Activated naive CD8-positive, alpha-beta T cell (primary cell): ENCODE measurements around the gene RYR2.
"Not testable (repeated sequence)": the region's sequence is repeated elsewhere in the genome, so short reads cannot be mapped to it uniquely, and the experiment has no call there.

ENCODE experiments used
- H3K27ac Mint-ChIP-seq: one replicate; pipeline ENCODE4 v1.8.0; 2021; ENCODE audit warnings: mixed read lengths
- H3K27me3 Mint-ChIP-seq: one replicate; pipeline ENCODE4 v1.8.0; 2021; ENCODE audit warnings: mixed read lengths
- H3K36me3 Mint-ChIP-seq: one replicate; pipeline ENCODE4 v1.8.0; 2021; ENCODE audit warnings: mixed read lengths
- H3K4me1 Mint-ChIP-seq: one replicate; pipeline ENCODE4 v1.8.0; 2021; ENCODE audit warnings: low read depth, mixed read lengths
- H3K4me3 Mint-ChIP-seq: one replicate; pipeline ENCODE4 v1.8.0; 2021; ENCODE audit warnings: mild to moderate bottlenecking, mixed read lengths
- H3K9me3 Mint-ChIP-seq: one replicate; pipeline ENCODE4 v1.8.0; 2021; ENCODE audit warnings: low read depth, mixed read lengths

The RYR2 gene

DNA sequence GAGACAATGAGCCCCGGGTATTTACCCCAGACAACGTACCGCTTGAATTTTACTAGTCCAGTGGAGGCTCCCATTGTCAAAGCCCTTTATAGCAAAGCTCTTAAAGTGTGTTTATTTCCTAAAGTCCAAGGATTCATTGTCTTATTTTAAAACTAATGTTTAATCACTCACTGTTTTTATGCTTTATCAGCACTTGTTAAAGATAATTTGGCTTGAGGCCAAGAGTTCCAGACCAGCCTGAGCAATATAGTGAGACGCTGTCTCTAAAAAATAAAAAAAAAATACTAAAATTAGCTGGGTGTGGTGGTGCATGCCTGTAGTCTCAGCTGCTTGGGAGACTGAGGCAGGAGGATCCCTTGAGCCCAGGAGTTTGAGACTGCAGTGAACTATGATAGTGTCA, 202.8 kb downstream of the RYR2 start:
- H3K27me3 Mint-ChIP-seq: peaks cover 1% of the 10 kb centered on the region
- no peak overlapping the region for H3K4me3 Mint-ChIP-seq
- H3K36me3 Mint-ChIP-seq: no peaks in the 10 kb centered on the region
- H3K4me1 Mint-ChIP-seq: no peaks in the 10 kb centered on the region
- H3K27ac Mint-ChIP-seq: no peak overlapping the region
- no peaks in the 10 kb centered on the region for H3K9me3 Mint-ChIP-seq

DNA sequence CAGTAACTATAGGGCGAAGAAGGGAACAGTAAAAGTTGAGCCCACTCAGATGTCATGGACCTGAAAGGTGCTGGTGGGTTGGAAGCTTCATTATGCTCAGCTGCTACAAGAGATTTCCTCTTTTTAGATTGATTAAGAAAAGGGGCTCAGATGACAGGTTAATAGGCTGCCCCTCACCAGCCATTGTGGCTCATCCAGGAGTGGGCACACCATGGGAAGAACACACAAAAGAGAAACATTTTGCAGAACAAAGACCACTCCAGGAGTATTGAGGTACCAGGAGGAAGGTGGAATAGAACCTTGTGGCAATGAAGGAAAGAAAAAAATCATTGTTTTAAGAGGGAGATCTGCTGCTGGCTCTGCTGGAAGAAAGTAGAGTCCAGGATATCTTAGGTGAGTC, 205.5 kb downstream of the RYR2 start:
- Mint-ChIP-seq H3K4me1 (no peaks in the 10 kb centered on the region), H3K9me3 (no peaks in the 10 kb centered on the region), H3K36me3 (no peaks in the 10 kb centered on the region), H3K27ac (no peak overlapping the region), H3K27me3 (no peaks in the 10 kb centered on the region), H3K4me3 (no peak overlapping the region)

DNA sequence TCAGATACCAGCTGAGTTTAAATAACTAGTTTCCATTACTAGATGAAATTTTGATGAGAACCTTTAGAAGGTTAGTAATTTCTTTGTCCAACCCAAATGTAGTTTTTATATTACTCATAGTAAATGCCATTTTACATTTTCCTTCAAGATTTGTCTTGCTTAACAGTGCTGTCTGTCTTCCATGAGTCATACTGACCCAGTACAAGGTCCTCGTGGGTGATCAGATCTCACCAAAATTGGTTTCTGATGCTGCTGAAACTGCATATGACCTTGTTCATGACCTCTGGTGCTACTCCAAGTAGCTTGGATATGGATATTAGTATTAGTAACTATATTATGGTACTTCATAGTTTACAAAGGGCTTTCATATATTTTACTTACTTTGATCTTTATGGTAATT, 207.1 kb downstream of the RYR2 start:
- Mint-ChIP-seq H3K9me3 (no peaks in the 10 kb centered on the region), H3K4me3 (no peak overlapping the region)

DNA sequence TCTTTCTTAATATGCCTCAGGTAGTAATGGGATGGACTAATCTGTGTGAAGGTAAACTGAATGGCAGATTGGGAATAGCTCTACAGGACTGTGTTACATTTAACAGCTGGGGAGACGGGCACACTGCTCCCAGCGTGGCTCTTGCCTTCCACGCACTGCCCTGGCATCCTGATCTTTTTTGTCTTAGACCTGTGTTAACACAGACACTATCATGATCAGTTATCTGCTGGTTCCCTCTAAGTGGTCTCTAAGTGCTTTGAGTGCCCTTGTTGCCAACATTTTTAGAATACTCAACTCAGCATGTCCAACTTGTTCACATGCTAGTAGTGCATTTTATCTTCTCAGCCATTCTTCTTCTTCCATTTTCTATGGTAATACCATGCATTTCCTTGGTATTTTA, 208.1 kb downstream of the RYR2 start:
- Mint-ChIP-seq H3K4me1 (no peaks in the 10 kb centered on the region), H3K4me3 (no peak overlapping the region), H3K9me3 (no peaks in the 10 kb centered on the region), H3K27ac (no peak overlapping the region), H3K27me3 (no peaks in the 10 kb centered on the region), H3K36me3 (no peaks in the 10 kb centered on the region)

More for the DNA sequence above, 207.1 kb downstream of the RYR2 start:
- no peaks in the 10 kb centered on the region for H3K36me3 Mint-ChIP-seq
- H3K27me3 Mint-ChIP-seq: no peaks in the 10 kb centered on the region
- H3K4me1 Mint-ChIP-seq: no peaks in the 10 kb centered on the region
- no peak overlapping the region for H3K27ac Mint-ChIP-seq

DNA sequence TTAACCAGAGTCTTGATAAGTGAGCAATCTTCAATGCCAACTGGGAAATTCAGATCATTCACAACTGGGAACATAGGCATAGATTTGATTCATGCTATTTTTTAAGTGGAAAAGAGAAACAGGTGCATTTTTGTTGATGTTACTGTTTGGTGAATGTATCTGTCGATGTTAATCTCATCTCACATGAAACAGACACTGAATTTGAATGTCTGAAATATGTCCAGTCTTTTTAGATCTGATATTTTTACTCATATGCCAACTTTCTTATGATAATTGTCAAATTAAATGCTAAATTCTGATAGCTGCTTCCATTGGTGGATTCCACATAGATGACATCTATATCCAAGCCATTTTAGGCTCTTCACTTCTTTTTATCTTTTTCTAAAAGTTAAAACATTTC, 213.1 kb downstream of the RYR2 start:
- H3K36me3 Mint-ChIP-seq: no peaks in the 10 kb centered on the region
- peaks cover 12% of the 10 kb centered on the region for H3K27me3 Mint-ChIP-seq
- H3K4me1 Mint-ChIP-seq: no peaks in the 10 kb centered on the region
- H3K9me3 Mint-ChIP-seq: peaks cover 4% of the 10 kb centered on the region
- no peak overlapping the region for H3K27ac Mint-ChIP-seq
- no peak overlapping the region for H3K4me3 Mint-ChIP-seq

DNA sequence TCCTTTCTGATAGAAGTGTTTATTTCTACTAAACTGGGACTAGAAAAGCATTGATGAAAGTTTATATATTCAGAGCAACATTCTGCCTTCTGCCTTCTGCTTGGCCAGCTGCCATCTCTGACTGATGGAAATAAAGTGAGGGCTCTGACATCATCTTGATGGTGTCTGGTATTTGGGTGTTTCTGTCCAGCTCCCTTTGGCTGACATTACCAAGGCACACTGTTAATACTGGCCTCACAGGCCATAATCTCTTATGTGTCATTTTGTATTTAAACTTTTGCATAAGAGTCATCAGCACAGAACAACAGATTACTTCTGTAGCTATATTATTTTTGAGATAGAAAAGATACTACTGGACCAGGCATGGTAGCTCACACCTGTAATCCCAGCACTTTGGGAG, 216.9 kb downstream of the RYR2 start:
- H3K4me3 Mint-ChIP-seq: no peak overlapping the region
- peaks cover 12% of the 10 kb centered on the region for H3K27me3 Mint-ChIP-seq
- H3K36me3 Mint-ChIP-seq: no peaks in the 10 kb centered on the region
- peaks cover 4% of the 10 kb centered on the region for H3K9me3 Mint-ChIP-seq
- no peak overlapping the region for H3K27ac Mint-ChIP-seq
- H3K4me1 Mint-ChIP-seq: no peaks in the 10 kb centered on the region

DNA sequence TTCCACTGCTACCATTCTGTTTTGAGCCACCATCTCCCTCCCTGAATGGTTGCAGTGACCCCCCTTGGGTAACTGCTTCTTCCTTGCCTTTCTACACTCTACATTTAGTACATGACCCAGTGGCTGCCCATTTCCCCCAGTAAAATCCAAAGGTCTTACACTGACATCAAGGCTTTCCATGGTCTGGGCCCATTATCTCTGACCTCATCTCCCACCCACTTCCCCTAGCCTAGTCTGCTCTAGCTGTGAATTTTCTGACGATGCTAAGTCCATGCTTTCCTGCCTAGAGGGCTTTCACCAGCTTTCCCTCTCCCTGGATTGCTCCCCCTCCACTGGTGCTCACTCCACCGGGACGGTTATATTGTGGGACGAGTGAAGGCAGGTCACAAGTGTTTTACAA, 219.2 kb downstream of the RYR2 start:
- Mint-ChIP-seq H3K9me3 (peaks cover 4% of the 10 kb centered on the region), H3K4me3 (no peak overlapping the region), H3K4me1 (no peaks in the 10 kb centered on the region), H3K36me3 (no peaks in the 10 kb centered on the region), H3K27ac (no peak overlapping the region), H3K27me3 (peaks cover 12% of the 10 kb centered on the region)

DNA sequence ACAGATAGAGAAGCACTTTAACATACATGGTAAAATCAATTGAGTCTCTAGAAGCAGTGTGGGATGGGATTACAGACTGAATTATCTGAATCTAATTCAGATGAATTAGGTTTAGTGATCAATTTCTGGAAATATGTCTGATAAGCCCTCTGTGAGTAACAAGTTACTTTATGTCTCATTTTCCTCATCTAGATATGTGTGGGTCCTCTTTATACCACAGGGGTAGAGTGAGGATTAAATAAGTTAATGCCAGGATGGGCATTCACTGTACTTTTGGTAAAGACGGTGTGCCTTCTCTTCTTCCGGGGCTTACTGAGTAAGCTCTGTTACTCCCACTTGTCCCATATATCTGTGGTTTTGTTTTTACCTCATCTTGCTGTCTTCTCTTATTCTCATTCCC, 225.8 kb downstream of the RYR2 start:
- H3K4me3 Mint-ChIP-seq: no peak overlapping the region
- H3K27me3 Mint-ChIP-seq: peaks cover 10% of the 10 kb centered on the region
- H3K9me3 Mint-ChIP-seq: no peaks in the 10 kb centered on the region
- H3K4me1 Mint-ChIP-seq: no peaks in the 10 kb centered on the region
- no peaks in the 10 kb centered on the region for H3K36me3 Mint-ChIP-seq
- no peak overlapping the region for H3K27ac Mint-ChIP-seq

DNA sequence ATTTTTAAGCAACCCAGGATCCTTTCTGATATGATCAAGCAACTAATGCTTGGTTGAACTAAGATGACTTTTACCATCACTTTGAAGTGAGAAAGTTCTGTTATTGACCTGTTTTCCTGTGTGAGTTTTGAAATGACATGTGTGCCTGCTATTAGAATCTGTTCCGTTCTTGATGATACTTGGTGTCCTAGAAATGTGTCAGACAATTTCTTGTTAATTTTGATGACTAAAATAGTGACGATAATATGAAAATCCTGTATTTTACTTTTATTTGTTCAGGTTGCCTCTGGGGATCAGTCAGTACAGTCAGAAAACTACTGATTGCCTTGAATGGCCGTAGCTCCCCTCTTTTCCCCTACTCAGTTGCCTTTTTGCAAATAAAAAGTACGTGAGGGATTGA, 228.0 kb downstream of the RYR2 start:
- H3K4me3 Mint-ChIP-seq: no peak overlapping the region
- no peaks in the 10 kb centered on the region for H3K36me3 Mint-ChIP-seq
- peaks cover 8% of the 10 kb centered on the region for H3K27me3 Mint-ChIP-seq
- H3K9me3 Mint-ChIP-seq: no peaks in the 10 kb centered on the region
- no peaks in the 10 kb centered on the region for H3K4me1 Mint-ChIP-seq
- H3K27ac Mint-ChIP-seq: no peak overlapping the region

DNA sequence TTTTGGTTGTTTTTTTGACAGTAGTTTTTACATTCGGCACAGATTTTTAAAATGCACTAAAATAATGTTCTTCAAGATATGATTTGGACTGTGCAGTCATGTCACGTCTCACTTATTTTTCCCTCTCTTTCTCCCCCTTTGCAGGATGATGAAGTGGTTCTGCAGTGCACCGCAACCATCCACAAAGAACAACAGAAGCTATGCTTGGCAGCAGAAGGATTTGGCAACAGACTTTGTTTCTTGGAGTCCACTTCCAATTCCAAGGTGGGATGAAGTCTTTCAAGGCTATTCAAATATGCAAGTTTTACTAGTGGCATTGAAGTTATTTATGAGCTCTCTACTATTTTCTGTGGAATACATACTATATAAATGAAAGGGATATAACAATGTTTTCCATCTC, 228.4 kb downstream of the RYR2 start:
- H3K9me3 Mint-ChIP-seq: no peaks in the 10 kb centered on the region
- H3K4me3 Mint-ChIP-seq: no peak overlapping the region
- H3K27me3 Mint-ChIP-seq: peaks cover 6% of the 10 kb centered on the region
- H3K36me3 Mint-ChIP-seq: no peaks in the 10 kb centered on the region
- no peak overlapping the region for H3K27ac Mint-ChIP-seq
- H3K4me1 Mint-ChIP-seq: no peaks in the 10 kb centered on the region

DNA sequence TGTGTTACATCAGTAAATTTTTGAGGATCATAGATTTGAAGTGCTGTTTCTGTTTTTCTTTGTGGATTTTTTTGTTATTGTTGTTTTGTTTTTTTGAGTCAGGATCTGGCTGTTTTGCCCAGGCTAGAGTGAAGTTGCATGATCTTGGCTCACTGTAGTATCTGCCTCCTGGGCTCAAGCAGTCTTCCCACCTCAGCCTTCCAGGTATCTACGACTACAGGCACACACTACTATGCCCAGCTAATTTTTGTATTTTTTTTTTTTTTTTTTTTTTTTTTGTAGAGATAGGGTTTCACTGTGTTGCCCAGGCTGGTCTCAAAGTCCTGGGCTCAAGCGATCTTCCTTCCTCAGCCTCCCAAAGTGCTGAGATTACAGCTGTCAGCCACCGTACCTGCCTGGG, 236.0 kb downstream of the RYR2 start:
- H3K4me1 Mint-ChIP-seq, H3K27ac Mint-ChIP-seq, H3K36me3 Mint-ChIP-seq, H3K4me3 Mint-ChIP-seq, H3K27me3 Mint-ChIP-seq, H3K9me3 Mint-ChIP-seq: not testable (repeated sequence)

DNA sequence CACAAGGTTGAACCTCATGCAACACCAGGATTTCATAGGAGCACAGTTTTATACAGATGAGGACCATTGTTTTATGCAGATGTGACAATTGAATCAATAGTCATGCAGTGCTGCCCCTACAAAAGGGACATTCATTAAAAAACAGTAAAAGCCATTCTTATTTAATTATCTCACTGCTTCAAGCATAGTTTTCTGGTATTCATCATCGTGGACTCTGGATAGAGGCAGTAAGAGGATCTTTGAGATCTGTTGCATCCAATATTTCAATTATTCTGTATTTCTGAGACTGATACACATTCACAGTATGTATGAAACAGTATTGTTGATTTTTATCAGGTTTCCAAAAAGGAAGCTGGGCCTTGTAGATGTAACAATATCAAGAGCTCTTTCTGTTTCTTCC, 237.6 kb downstream of the RYR2 start:
- Mint-ChIP-seq H3K9me3 (no peaks in the 10 kb centered on the region), H3K4me3 (no peak overlapping the region), H3K4me1 (no peaks in the 10 kb centered on the region), H3K27me3 (no peaks in the 10 kb centered on the region), H3K36me3 (no peaks in the 10 kb centered on the region), H3K27ac (no peak overlapping the region)

DNA sequence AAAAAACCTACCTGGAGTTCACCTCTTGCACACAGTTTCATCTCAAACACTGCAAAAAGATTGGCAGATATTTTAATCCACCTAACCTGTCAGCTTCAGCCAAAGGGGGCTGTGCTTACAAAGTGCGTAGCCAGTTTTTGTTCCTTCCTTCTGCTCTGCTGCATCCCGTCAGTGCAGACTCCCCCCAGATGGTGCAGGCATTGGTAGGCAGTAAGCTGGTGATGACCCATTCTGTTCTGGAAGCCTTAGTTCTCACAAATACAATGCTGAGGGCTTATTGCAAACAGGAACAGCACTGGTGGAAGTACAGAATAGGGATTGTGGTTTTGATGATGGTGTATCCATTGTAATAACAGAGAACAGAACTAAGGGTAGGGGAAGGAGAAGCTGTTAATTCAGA, 239.5 kb downstream of the RYR2 start:
- Mint-ChIP-seq H3K9me3 (no peaks in the 10 kb centered on the region), H3K4me3 (no peak overlapping the region), H3K27me3 (no peaks in the 10 kb centered on the region), H3K27ac (no peak overlapping the region), H3K4me1 (no peaks in the 10 kb centered on the region), H3K36me3 (no peaks in the 10 kb centered on the region)

DNA sequence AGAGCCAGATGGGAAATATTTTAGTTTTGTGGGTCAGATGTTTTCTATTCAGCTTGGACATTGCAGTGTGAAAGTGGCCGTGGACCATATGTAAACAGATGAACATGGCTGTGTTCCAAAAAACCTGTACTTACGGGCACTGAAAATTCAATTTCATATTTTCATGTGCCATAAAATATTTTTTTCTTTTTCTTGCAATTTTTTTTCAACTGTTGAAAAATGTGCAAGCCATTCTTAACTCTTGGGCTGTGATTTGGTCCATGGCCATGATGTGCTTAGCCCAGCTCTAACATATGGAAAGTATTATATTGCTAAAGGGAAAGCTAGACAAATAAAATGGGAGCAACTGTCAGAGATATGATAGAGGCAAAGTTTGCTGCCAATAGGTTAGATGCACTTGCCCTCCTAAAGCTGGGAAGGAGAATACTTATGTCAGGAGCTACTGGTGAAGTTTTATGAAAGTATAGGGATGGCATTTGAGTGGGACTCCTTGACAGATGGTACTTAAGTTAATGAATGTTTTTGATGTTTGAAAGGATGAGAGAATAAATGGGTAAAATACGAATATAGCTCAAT, 240.3 kb downstream of the RYR2 start:
- Mint-ChIP-seq H3K27ac (no peak overlapping the region), H3K4me3 (no peak overlapping the region), H3K36me3 (no peaks in the 10 kb centered on the region), H3K4me1 (no peaks in the 10 kb centered on the region), H3K9me3 (no peaks in the 10 kb centered on the region), H3K27me3 (peaks cover under 1% of the 10 kb centered on the region)

DNA sequence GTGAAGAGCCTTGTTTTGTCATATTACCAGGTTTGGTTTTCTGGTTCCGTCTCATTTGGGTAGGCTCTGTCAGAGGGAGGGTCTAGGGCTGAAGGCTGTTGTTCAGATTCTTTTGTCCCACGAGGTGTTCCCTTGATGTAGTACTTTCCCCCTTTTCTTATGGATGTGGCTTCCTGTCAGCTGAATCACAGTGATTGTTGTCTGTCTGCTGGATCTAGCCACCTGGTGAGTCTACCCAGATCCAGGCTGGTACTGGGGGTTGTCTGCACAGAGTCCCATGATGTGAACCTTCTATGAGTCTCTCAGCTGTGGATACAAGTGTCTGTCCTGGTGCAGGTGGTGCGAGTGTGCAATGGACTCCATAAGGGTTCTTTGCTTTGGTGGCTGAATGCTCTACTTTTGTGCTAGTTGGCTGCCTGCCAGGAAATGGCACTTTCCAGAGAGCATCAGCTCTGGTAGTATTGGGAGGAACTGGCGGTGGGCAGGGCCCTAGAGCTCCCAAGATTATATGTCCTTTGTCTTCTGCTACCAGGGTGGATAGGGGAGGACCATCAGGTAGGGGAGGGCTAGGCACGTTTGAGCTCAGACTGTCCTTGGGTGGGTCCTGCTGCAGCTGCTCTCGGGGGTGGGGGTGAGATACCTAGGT, 246.0 kb downstream of the RYR2 start:
- H3K9me3 Mint-ChIP-seq: no peaks in the 10 kb centered on the region
- no peaks in the 10 kb centered on the region for H3K36me3 Mint-ChIP-seq
- H3K4me1 Mint-ChIP-seq: no peaks in the 10 kb centered on the region
- peaks cover 6% of the 10 kb centered on the region for H3K27me3 Mint-ChIP-seq
- H3K4me3 Mint-ChIP-seq: no peak overlapping the region
- no peak overlapping the region for H3K27ac Mint-ChIP-seq

DNA sequence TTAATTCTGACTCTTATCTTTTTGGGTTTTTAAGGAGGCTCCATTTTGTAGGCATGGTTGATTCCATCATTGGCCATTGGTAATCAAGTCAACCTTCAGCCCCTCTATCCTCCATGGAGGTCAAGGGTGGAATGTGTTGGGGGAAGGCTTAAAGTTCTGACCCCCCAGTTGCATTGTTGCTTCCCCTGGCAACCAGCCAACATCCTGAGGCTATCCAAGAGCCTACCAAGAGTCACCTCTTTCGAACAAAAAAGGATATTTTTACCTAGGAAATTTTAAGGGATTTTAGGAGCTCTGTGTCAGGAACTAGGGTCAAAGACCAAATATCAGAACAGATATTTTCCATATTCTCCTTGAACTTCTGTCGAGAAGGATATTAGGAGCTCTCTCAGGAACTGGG, 251.8 kb downstream of the RYR2 start:
- H3K4me3 Mint-ChIP-seq: no peak overlapping the region
- H3K27ac Mint-ChIP-seq: no peak overlapping the region
- H3K36me3 Mint-ChIP-seq: no peaks in the 10 kb centered on the region
- peaks cover 3% of the 10 kb centered on the region for H3K27me3 Mint-ChIP-seq
- no peaks in the 10 kb centered on the region for H3K4me1 Mint-ChIP-seq
- no peaks in the 10 kb centered on the region for H3K9me3 Mint-ChIP-seq
